Measurements from ENCODE around the gene CANX.

Gene CANX

DNA sequence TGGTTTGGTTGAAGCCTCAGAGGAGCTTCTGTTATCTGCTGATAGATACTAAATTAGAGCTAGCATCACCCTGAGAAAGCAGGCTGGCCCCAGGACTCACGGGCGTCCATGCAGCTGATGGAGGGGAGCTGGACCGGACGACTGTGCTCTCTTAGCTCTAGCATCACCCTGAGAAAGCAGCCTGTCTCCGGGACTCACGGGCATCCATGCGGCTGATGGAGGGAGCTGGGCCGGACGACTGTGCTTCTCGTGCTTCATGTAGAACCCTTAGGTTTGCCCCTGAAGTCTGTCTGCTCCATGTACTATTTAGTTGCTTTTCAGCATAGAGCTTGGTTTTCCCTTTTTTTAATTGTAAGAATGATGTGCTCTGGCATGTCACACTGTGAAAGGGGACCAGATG is 78.7 kb downstream of the CANX start:
- Mint-ChIP-seq H3K27me3 (no peaks in the 10 kb centered on the region), H3K27ac (no peak overlapping the region), H3K4me3 (no peak overlapping the region), H3K9me3 (no peaks in the 10 kb centered on the region), H3K36me3 (peaks cover 10% of the 10 kb centered on the region), H3K4me1 (no peaks in the 10 kb centered on the region)

DNA sequence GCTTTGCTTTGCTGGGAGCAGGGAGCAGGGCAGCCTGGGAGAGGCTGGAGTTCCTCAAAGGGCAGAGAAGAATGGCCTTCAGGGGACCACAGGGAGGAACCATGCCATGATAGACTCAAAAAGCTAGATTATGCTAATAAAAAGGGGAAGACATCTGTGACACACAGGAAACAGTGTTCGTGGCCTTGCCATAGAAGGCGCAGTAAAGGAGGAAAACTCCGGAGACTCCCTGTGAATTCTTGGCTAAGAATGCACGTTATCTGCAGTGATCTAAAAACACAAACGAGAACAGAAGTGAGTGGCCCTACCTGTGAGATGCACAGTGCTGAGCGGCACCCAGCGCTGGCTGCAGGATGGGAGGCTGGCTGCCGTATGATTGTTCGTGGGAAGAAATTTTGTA is 79.1 kb downstream of the CANX start:
- no peak overlapping the region for H3K4me3 Mint-ChIP-seq
- H3K27ac Mint-ChIP-seq: no peak overlapping the region
- H3K9me3 Mint-ChIP-seq: no peaks in the 10 kb centered on the region
- H3K27me3 Mint-ChIP-seq: no peaks in the 10 kb centered on the region
- peaks cover 10% of the 10 kb centered on the region for H3K36me3 Mint-ChIP-seq
- H3K4me1 Mint-ChIP-seq: no peaks in the 10 kb centered on the region

DNA sequence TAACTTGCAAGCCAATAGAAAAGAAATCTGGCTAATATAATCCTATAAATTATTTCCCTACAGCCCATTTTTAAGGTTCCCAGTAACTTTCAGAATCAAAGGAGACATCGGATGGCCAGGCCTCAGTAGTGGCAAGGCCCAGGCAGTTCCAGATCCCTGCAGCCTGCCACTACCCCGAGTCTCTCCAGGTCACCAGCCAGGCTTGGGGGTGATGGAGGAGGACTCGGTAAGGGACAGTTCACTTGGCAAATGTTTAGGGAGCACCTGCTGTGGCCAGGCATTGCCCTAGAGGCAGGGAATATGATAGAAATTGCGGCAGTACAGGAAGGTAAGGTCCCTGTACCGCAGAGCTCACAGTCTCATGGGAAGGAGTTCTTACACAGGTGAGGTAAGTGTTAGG is 79.8 kb downstream of the CANX start:
- Mint-ChIP-seq H3K9me3 (no peaks in the 10 kb centered on the region), H3K4me3 (no peak overlapping the region), H3K27me3 (no peaks in the 10 kb centered on the region), H3K27ac (no peak overlapping the region), H3K36me3 (peaks cover 10% of the 10 kb centered on the region), H3K4me1 (no peaks in the 10 kb centered on the region)

DNA sequence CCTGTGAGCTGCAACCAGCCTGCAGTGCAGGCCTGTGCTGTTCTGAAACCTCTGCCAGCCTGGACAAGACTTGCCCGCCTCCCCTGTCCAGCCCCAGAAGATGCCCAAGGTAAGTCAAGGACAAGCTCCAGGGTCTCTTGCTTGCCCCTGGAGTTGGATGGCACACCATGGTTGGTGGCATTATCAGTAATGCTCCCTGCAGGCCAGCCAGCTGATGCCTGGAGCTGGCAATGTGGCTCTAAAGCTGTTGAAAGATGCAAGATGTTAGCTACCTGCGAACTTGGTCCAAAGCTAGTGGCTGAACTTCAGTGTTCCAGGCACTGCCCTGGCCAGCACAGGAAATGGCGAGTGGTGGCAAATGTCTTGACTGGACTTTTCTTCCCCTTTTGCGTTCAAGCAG is 81.1 kb downstream of the CANX start:
- peaks cover 10% of the 10 kb centered on the region for H3K36me3 Mint-ChIP-seq
- no peak overlapping the region for H3K4me3 Mint-ChIP-seq
- H3K27ac Mint-ChIP-seq: no peak overlapping the region
- H3K27me3 Mint-ChIP-seq: no peaks in the 10 kb centered on the region
- H3K4me1 Mint-ChIP-seq: no peaks in the 10 kb centered on the region
- H3K9me3 Mint-ChIP-seq: no peaks in the 10 kb centered on the region

DNA sequence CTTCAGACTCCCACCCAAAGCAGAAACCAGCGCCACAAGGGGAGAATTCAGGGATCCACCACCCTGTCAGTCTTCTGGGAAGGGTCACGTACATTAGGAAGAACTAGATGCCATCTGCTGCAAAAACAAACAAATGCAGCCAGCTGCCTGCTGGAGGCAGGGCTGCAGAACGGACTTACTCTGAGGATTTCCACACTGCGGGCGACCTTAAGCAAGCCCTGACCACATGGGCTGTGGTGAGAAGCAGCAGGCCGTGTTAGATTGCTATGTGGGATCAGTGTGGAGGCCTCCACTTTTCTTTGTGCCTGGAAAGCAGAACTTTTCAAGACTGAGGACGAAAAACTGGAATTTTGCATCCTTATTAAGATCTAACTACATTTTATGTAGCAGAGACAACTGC is 81.6 kb downstream of the CANX start:
- H3K27ac Mint-ChIP-seq: no peak overlapping the region
- H3K9me3 Mint-ChIP-seq: no peaks in the 10 kb centered on the region
- no peak overlapping the region for H3K4me3 Mint-ChIP-seq
- no peaks in the 10 kb centered on the region for H3K4me1 Mint-ChIP-seq
- H3K36me3 Mint-ChIP-seq: peaks cover 10% of the 10 kb centered on the region
- no peaks in the 10 kb centered on the region for H3K27me3 Mint-ChIP-seq
